Ascending aorta (tissue), 2 donors: ENCODE results near the gene KLHL25. TPM values are rescaled to one million over a fixed set of nuclear protein-coding genes. Genes with fewer than 3 reads are reported as not detected.
A peak's percentile ranks its signal among the peaks of the same experiment; 100 is the strongest.

Experiments
- DNase-seq, 2 donors: peaks; one replicate each; pipeline ENCODE4 v3.0.0-alpha.2; 2019; ENCODE audit warnings: low spot score in 2 of 2
- H3K27ac ChIP-seq, 2 donors: fragments of 200-600 bp; sonication (generic); one replicate each; pipeline ENCODE4 v1.5.1; 2016 to 2017; ENCODE audit warnings: mild to moderate bottlenecking in 1 of 2
- H3K27me3 ChIP-seq: fragments of 200-600 bp; sonication (generic); one replicate; pipeline ENCODE4 v1.5.1; 2017
- H3K36me3 ChIP-seq, 2 donors: fragments of 200-600 bp; sonication (generic); one replicate each; pipeline ENCODE4 v1.5.1; 2016
- H3K4me1 ChIP-seq, 2 donors: fragments of 200-600 bp; sonication (generic); one replicate each; pipeline ENCODE4 v1.5.1; 2016 to 2017; ENCODE audit warnings: mild to moderate bottlenecking in 1 of 2
- H3K4me3 ChIP-seq, 2 donors: fragments of 200-600 bp; sonication (generic); one replicate each; pipeline ENCODE4 v1.5.1; 2016 to 2017; ENCODE audit warnings: mild to moderate bottlenecking in 1 of 2
- H3K9me3 ChIP-seq, 2 donors: fragments of 200-600 bp; sonication (generic); one replicate each; pipeline ENCODE4 v1.5.1; 2016
- intact Hi-C: fragments of 100-400 bp; cut with DNase I; formaldehyde crosslinking; loops from one replicate; pipeline ENCODE4 v1.15.1; 2023
- total RNA-seq: library from RNA; depleted of rRNA; stranded (reverse); fragments of >200 nt; gene quantifications from one replicate; pipeline ENCODE4 v1.1.0, GENCODE V29; 2016
- TF ChIP-seq, protein P1 (sequence below), 3 experiments: fragments of 200-600 bp in 2 of 3; fragments of 450-650 bp in 1 of 3; sonication (generic) in 2 of 3; IDR thresholded peaks; one replicate each; pipeline ENCODE4 v1.5.1; 2016 to 2019; ENCODE audit warnings: antibody characterized with exemption in 3 of 3, mild to moderate bottlenecking in 1 of 3, moderate library complexity in 1 of 3

The KLHL25 gene
- total RNA-seq, 1 donor from 2014 or later: 12.6 TPM

DNA sequence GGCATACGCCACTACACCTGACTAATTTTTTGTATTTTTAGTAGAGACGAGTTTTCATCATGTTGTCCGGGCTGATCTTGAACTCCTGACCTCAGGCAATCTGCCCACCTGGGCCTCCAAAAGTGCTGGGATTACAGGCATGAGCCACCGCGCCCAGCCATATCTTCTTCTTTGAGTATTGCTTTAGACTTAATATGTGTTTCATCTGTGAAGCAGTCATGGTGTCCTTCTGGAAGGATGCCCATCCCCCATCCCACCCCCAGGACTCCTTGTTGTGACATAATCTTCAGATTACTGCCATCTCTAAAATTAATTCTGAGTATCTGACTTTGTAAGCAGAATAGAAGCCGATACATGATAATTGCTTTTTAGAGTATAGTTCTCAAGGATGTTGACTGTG lies 57.7 kb downstream of the KLHL25 start:
- TF ChIP-seq, protein P1, sequence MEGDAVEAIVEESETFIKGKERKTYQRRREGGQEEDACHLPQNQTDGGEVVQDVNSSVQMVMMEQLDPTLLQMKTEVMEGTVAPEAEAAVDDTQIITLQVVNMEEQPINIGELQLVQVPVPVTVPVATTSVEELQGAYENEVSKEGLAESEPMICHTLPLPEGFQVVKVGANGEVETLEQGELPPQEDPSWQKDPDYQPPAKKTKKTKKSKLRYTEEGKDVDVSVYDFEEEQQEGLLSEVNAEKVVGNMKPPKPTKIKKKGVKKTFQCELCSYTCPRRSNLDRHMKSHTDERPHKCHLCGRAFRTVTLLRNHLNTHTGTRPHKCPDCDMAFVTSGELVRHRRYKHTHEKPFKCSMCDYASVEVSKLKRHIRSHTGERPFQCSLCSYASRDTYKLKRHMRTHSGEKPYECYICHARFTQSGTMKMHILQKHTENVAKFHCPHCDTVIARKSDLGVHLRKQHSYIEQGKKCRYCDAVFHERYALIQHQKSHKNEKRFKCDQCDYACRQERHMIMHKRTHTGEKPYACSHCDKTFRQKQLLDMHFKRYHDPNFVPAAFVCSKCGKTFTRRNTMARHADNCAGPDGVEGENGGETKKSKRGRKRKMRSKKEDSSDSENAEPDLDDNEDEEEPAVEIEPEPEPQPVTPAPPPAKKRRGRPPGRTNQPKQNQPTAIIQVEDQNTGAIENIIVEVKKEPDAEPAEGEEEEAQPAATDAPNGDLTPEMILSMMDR (IDR thresholded peaks at IDR 0.05): no peak
- Histone ChIP-seq H3K27me3 (no peaks in the 10 kb centered on the region), H3K4me1 (peaks cover 3 to 4% of the 10 kb centered on the region in 2 donors), H3K36me3 (peaks cover 65 to 91% of the 10 kb centered on the region in 2 donors), H3K27ac (no peak overlapping the region), H3K9me3 (peaks cover 6 to 14% of the 10 kb centered on the region in 2 donors), H3K4me3 (no peak overlapping the region)
- intact Hi-C loops: no loop called here
- DNase-seq: no peak

DNA sequence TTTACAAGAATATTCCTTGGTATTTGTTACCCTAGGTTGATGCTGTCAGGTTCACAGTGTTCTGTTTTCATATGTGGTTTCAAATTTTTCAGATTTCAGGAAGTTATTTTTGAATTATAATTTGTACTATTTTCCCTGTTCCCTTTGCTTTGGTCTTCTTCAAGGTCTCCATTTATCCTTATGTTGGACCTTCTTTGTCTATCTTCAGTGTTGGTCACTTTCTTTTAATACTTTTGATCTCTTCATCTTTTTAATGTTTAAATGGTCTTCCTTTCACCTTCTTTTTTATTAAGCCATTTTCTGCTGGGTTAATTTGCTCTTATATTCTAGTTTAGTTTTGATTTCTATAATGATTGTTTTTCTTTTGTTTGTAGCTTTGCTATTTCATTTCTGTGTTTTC lies 61.3 kb downstream of the KLHL25 start:
- H3K27me3 ChIP-seq: no peaks in the 10 kb centered on the region
- TF ChIP-seq, protein P1 (IDR thresholded peaks at IDR 0.05): no peak
- H3K27ac ChIP-seq: no peak overlapping the region
- no peak overlapping the region for H3K4me3 ChIP-seq
- peaks cover 6 to 14% of the 10 kb centered on the region in 2 donors for H3K9me3 ChIP-seq
- DNase-seq: no peak
- H3K36me3 ChIP-seq: peaks cover 76 to 88% of the 10 kb centered on the region in 2 donors
- no peaks in the 10 kb centered on the region for H3K4me1 ChIP-seq
- intact Hi-C loops: no loop called here

DNA sequence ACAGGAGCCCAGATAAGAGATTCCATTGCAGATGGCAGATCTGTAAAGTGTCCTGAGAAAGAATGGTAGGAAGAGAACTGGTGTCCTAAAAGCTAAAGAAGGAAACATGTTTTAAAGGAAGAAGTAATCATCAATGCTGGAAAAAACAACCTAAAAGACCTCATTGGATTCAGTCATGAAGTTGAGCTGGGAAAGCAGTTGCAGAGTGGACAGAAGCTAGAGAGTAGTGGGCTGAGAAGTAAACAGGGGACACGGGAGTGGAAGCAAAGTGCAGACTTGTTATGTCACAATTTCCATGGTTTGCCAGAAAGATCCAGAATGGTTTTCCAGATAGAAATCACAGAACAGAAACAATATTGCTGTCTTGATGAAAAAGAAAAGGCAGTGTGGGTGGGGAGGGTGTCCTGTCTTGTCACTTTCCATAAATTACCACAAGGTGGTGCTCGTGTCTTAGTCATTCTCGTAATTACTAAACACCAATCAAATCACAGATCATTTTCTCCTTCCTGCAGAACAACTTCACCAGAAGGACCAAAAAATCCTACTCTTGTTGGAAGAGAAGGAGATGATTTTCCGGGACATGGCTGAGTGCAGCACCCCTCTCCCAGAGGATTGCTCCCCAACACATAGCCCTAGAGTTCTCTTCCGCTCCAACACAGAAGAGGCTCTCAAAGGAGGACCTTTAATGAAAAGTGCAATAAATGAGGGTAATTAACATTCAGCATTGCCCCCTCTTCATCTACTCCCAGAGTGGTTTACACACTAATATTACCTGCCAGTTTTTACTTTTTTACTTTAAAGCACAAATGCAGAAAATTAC lies 64.5 kb downstream of the KLHL25 start:
- intact Hi-C loops: loop anchor here (1.0 to 2.0 kb wide), 3 partner anchors 65 to 110 kb away; partner anchors contain the start of gene KLHL25
- peak overlapping the region; percentile 41 to 83 for H3K27ac ChIP-seq
- peaks cover 61 to 75% of the 10 kb centered on the region in 2 donors for H3K36me3 ChIP-seq

DNA sequence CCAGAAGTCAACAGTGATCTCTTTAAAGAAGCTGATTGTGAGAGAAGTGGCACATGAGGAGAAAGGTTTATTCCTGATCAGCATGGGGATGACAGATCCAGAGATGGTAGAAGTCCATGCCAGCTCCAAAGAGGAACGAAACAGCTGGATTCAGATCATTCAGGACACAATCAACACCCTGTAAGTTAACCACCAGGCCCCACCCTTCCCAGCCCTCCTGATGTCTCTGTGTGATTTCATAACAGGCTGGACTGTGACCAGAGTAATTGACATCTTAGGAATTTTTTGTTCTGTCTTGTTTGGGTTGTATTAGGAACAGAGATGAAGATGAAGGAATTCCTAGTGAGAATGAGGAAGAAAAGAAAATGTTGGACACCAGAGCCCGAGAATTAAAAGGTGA lies 67.7 kb downstream of the KLHL25 start:
- Histone ChIP-seq H3K27me3 (no peaks in the 10 kb centered on the region), H3K4me1 (peaks cover 11 to 18% of the 10 kb centered on the region in 2 donors), H3K36me3 (peaks cover 59 to 69% of the 10 kb centered on the region in 2 donors), H3K4me3 (no peak overlapping the region), H3K27ac (peak overlapping the region; percentile 72 to 83), H3K9me3 (no peaks in the 10 kb centered on the region)
- intact Hi-C loops: loop anchor here (5.0 to 10.0 kb wide), 3 partner anchors 110 to 392 kb away; no protein-coding TSS in a partner anchor
- TF ChIP-seq, protein P1 (IDR thresholded peaks at IDR 0.05): no peak
- DNase-seq: no peak

More for the DNA sequence above, 64.5 kb downstream of the KLHL25 start:
- TF ChIP-seq, protein P1 (IDR thresholded peaks at IDR 0.05): peak; percentile 70 to 72 (median 71)
- Histone ChIP-seq H3K4me1 (peaks cover 3 to 7% of the 10 kb centered on the region in 2 donors), H3K27me3 (no peaks in the 10 kb centered on the region), H3K4me3 (no peak overlapping the region), H3K9me3 (peaks cover 6 to 14% of the 10 kb centered on the region in 2 donors)
- DNase-seq: no peak

DNA sequence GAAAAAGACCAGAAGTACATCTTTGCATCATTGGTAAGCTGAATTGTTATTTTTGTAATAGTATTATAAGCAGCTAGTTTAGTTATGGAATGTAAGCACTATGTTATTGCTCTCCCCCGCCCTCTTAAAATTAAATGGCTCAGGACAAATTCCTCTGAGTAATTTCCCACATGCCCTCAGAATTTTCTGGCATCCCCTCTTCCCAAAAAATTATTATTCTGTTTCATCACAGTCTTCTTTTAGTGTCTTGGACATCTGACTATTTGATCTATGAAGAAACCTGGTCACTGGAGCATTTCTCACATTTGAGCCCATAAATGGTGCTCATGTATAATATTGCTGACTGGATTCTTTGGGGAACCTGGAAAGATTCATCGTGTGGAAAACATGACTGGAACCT lies 68.3 kb downstream of the KLHL25 start:
- Histone ChIP-seq H3K27ac (peak overlapping the region; percentile 72 to 83), H3K36me3 (peaks cover 58 to 68% of the 10 kb centered on the region in 2 donors), H3K4me1 (peaks cover 11 to 18% of the 10 kb centered on the region in 2 donors)

More for the DNA sequence above, 68.3 kb downstream of the KLHL25 start:
- DNase-seq: no peak
- Histone ChIP-seq H3K4me3 (no peak overlapping the region), H3K27me3 (no peaks in the 10 kb centered on the region), H3K9me3 (no peaks in the 10 kb centered on the region)
- TF ChIP-seq, protein P1 (IDR thresholded peaks at IDR 0.05): no peak
- intact Hi-C loops: loop anchor here (5.0 to 10.0 kb wide), 3 partner anchors 109 to 392 kb away; no protein-coding TSS in a partner anchor
